B cell (primary cell): ENCODE results near the gene FIZ1.

Source experiments
- CTCF ChIP-seq: fragments of 200-600 bp; IDR thresholded peaks from one replicate; pipeline ENCODE4 v1.8.0; 2022; ENCODE audit warnings: antibody characterized with exemption, mild to moderate bottlenecking
- EZH2 ChIP-seq: IDR thresholded peaks from 2 replicates; pipeline ENCODE4 v1.6.1; 2012; ENCODE audit warnings: borderline replicate concordance, low read depth, mild to moderate bottlenecking, moderate library complexity, low read length; ENCODE audit not compliant: insufficient read depth, poor library complexity, severe bottlenecking

DNA sequence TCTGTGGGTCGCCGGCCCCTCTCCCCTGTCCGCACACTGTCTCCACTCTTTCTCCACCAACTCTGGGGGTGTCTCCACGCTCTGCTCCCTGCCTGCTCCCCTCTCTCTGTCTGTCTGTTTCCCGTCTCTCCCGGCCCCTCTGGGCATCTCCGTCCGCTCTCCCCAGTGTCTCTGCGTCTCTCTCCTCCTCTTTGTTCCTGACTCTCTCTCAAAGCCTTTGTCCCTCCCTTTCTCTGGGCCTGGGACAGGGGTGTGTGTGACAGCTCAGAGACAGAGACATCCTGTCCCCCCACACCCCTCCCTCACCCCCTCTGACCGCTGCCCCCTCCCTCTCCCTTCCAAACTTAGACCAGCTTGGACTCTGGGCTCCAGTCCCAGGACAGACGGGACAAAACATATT lies 53.3 kb downstream of the FIZ1 start:
- TF ChIP-seq CTCF (no peak), EZH2 (no peak)
